GM23248 (cell line): ENCODE data around the gene ZNF407.

ENCODE experiments used
- EZH2 ChIP-seq: fragments of 200-600 bp; sonication (generic); IDR thresholded peaks from 2 replicates; pipeline ENCODE4 v1.6.1; 2018; ENCODE audit warnings: antibody characterized with exemption, mild to moderate bottlenecking; ENCODE audit not compliant: insufficient read depth, poor library complexity, severe bottlenecking
- EZH2phosphoT487 ChIP-seq: fragments of 200-600 bp; sonication (generic); IDR thresholded peaks from 2 replicates; pipeline ENCODE4 v1.6.1; 2018; ENCODE audit warnings: antibody characterized with exemption, moderate library complexity, mild to moderate bottlenecking, low read depth; ENCODE audit not compliant: insufficient read depth

DNA sequence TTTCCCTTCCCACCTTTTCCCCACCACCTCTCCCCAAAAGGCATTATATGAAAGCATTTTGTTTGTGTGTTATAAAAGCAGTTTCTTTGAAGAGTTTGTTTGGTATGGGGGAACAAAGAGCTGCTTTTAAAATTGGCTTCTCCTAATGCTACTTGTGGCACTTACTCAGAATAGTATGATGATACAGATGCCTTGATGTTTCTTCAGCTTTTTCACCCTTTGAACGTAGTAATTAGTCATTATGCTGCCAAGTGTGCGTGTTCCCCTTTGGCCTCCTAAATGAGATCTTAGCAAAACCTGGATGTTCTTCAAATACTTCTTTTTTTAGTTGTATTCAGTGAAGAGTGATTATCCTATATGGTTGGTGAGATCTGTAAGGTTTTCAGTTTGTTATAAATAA, 427.9 kb downstream of the ZNF407 start:
- TF ChIP-seq EZH2 (no peak), EZH2phosphoT487 (no peak)
